Neutrophil (primary cell): ENCODE results near the gene PPIL6.

Experiments
- H3K27ac ChIP-seq: fragments of 200-600 bp; sonication (generic); 2 replicates; pipeline ENCODE4 v1.5.1; 2016; ENCODE audit warnings: mild to moderate bottlenecking, moderate library complexity
- H3K27me3 ChIP-seq: fragments of 200-600 bp; sonication (generic); 2 replicates; pipeline ENCODE4 v1.6.0; 2016; ENCODE audit warnings: mild to moderate bottlenecking
- H3K36me3 ChIP-seq: fragments of 200-600 bp; sonication (generic); 2 replicates; pipeline ENCODE4 v1.5.1; 2017
- H3K4me1 ChIP-seq, 2 experiments: fragments of 200-600 bp in 1 of 2; sonication (generic) in 1 of 2; 1 replicate in 1 of 2; 2 replicates in 1 of 2; pipeline versions ENCODE4 v1.5.1 to v1.6.1; 2013 to 2016; ENCODE audit warnings: low read depth in 1 of 2, low read length in 1 of 2, mild to moderate bottlenecking in 1 of 2, moderate library complexity in 1 of 2; ENCODE audit not compliant: control insufficient read depth in 1 of 2, insufficient read depth in 1 of 2
- H3K4me3 ChIP-seq, 2 experiments: fragments of 200-600 bp in 1 of 2; sonication (generic) in 1 of 2; 1 replicate in 1 of 2; 2 replicates in 1 of 2; pipeline ENCODE4 v1.5.1; 2013 to 2016; ENCODE audit warnings: low read depth in 1 of 2, low read length in 1 of 2, mild to moderate bottlenecking in 1 of 2, moderate library complexity in 1 of 2
- H3K9me3 ChIP-seq: fragments of 200-600 bp; sonication (generic); 2 replicates; pipeline ENCODE4 v1.5.1; 2016
- TF ChIP-seq, protein P1 (sequence below): fragments of 200-600 bp; sonication (generic); IDR thresholded peaks from 2 replicates; pipeline ENCODE4 v1.5.1; 2016; ENCODE audit warnings: antibody characterized with exemption

Gene PPIL6

DNA sequence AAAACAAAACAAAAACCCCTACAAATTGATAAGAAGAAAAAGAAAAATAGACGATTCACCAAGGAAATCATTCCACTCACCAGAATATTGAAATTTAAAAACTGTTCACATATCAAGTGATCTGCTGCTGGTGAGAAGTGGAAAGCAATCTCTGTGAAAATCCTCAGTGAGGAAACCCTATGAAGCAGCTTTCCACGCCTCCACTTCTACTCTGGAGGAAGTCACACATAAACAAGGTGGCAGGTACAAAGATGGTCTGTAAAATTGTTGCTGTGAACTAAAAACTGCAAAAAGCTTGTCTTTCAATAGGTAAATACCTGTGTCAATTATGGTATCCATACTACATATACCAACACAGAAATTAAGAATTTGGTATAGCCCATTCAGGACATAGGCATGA is 76.7 kb downstream of the PPIL6 start:
- TF ChIP-seq, protein P1, sequence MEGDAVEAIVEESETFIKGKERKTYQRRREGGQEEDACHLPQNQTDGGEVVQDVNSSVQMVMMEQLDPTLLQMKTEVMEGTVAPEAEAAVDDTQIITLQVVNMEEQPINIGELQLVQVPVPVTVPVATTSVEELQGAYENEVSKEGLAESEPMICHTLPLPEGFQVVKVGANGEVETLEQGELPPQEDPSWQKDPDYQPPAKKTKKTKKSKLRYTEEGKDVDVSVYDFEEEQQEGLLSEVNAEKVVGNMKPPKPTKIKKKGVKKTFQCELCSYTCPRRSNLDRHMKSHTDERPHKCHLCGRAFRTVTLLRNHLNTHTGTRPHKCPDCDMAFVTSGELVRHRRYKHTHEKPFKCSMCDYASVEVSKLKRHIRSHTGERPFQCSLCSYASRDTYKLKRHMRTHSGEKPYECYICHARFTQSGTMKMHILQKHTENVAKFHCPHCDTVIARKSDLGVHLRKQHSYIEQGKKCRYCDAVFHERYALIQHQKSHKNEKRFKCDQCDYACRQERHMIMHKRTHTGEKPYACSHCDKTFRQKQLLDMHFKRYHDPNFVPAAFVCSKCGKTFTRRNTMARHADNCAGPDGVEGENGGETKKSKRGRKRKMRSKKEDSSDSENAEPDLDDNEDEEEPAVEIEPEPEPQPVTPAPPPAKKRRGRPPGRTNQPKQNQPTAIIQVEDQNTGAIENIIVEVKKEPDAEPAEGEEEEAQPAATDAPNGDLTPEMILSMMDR: no peak
- H3K4me3 ChIP-seq: no peak overlapping the region
- no peaks in the 10 kb centered on the region for H3K9me3 ChIP-seq
- no peak overlapping the region for H3K27ac ChIP-seq
- H3K36me3 ChIP-seq: peaks cover 73% of the 10 kb centered on the region
- H3K27me3 ChIP-seq: no peaks in the 10 kb centered on the region
- H3K4me1 ChIP-seq: no peaks in the 10 kb centered on the region

DNA sequence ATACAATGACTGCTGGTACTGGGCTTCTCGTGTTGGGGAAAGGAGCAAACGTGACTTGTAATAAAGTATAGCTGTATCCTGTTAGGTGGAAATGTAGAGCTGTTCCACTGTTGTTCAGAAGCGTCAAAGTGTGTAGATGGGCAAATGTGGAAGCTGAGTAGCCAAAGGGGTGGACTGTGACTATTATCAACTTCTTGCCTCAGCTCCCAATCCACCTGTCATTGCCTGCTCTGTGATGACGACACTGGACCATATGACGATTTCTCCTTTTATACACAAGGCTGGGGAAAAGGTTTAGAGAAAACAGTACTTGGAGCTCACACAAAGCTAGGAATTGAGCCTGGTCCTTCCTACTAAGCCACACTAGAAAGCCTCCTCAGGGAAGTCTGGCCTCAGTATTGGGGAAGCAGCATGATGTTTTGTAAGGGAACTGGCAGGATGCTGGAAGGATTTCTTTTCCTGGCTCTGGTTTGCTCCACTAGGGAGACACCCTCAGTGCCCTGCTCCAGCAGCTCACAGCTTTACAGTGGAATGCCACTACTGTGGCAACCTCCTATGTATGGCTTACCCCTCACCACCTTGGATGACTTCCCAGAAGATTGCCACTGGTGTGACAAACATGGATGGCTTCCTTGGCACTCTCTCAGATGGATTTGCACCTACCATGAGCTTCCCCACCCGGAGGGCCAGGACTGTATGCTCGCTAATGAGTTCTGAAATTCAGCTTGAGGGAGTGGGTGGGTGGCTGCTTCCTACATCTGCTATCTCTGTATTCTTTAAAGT is 78.1 kb downstream of the PPIL6 start:
- Histone ChIP-seq H3K27me3 (no peaks in the 10 kb centered on the region), H3K4me1 (no peaks in the 10 kb centered on the region), H3K36me3 (peaks cover 72% of the 10 kb centered on the region), H3K27ac (no peak overlapping the region), H3K4me3 (no peak overlapping the region), H3K9me3 (no peaks in the 10 kb centered on the region)
- TF ChIP-seq, protein P1: no peak

DNA sequence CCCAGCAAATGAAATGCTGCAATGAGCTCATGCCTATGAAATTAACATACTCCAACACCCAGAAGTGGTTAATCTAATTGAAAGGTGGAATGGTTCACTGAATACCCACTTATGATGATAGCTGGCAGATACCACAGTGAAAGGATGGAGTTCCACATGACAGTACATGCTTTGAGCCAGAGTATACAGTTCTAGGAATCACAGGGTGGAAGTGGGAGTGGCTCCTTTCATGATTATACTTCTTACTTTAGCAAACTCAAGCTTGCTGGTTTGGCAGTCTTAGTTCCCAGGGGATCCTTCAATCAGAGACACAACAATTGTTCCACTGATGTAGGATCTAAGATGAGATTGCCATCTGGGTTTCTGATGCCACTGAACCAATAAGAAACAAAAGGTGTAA is 79.6 kb downstream of the PPIL6 start:
- no peak overlapping the region for H3K4me3 ChIP-seq
- peaks cover 71% of the 10 kb centered on the region for H3K36me3 ChIP-seq
- no peaks in the 10 kb centered on the region for H3K9me3 ChIP-seq
- no peaks in the 10 kb centered on the region for H3K27me3 ChIP-seq
- TF ChIP-seq, protein P1: no peak
- H3K4me1 ChIP-seq: no peaks in the 10 kb centered on the region
- no peak overlapping the region for H3K27ac ChIP-seq

DNA sequence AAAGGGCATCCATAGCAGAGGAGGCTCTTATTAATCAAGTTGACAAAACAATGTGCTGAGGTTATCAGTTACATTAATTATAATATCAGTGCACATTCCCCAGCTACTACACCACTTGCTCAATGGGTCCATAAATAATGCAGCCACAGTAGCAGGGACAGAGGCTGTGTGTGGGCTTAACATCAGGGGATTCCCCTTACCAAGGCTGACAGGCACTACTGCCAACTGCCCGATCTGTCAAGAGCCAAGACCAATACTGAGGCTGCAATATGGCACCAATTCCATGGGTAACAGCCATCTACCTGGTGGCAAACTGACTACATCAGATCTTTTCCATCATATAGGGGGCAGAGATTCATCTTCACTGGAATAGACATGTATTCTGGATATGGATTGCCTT is 80.1 kb downstream of the PPIL6 start:
- no peak overlapping the region for H3K27ac ChIP-seq
- peaks cover 71% of the 10 kb centered on the region for H3K36me3 ChIP-seq
- no peaks in the 10 kb centered on the region for H3K9me3 ChIP-seq
- TF ChIP-seq, protein P1: no peak
- no peaks in the 10 kb centered on the region for H3K27me3 ChIP-seq
- H3K4me1 ChIP-seq: no peaks in the 10 kb centered on the region
- H3K4me3 ChIP-seq: no peak overlapping the region

DNA sequence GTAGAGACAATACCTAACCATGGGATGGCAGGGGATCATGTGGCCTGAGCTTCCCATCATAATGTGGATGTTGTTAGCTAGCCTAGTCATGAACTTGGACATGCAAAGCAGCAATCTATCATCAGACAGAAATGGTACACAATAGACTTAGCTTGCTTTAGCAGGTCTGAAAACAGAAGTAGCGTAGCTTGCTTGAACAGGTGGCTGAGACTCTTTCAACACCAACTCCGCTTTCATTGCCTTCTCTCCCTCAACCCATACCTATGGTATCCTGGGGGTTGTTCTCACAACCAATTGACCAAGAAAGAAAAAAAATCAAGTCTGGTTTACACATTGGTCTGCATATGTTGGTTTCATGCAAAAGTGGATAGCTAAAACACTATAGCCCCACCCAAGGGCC is 81.2 kb downstream of the PPIL6 start:
- TF ChIP-seq, protein P1: no peak
- no peak overlapping the region for H3K27ac ChIP-seq
- H3K4me1 ChIP-seq: no peaks in the 10 kb centered on the region
- peaks cover 78% of the 10 kb centered on the region for H3K36me3 ChIP-seq
- no peaks in the 10 kb centered on the region for H3K9me3 ChIP-seq
- H3K4me3 ChIP-seq: no peak overlapping the region
- H3K27me3 ChIP-seq: no peaks in the 10 kb centered on the region
